Fibroblast of villous mesenchyme (primary cell): ENCODE measurements around the gene SNRPF. TPM values are rescaled to one million over a fixed set of nuclear protein-coding genes. Genes with fewer than 3 reads are reported as not detected.
A peak's percentile ranks its signal among the peaks of the same experiment; 100 is the strongest.
"Not testable (repeated sequence)": the region's sequence is repeated elsewhere in the genome, so short reads cannot be mapped to it uniquely, and the experiment has no call there.

ENCODE experiments used
- DNase-seq: peaks from one replicate; pipeline ENCODE4 v3.0.0-alpha.2; 2010; ENCODE audit warnings: low read depth
- H3K4me3 ChIP-seq: 2 replicates; pipeline ENCODE4 v1.5.1; 2011; ENCODE audit warnings: low read depth, mild to moderate bottlenecking, low read length
- total RNA-seq: library from RNA; depleted of rRNA; stranded (reverse); fragments of >200 nt; gene quantifications from 2 replicates; pipeline ENCODE4 v1.2.3, GENCODE V29; 2012
- TF ChIP-seq, protein P1 (sequence below): IDR thresholded peaks from 2 replicates; pipeline ENCODE4 v1.5.1; 2012; ENCODE audit warnings: low read depth, mild to moderate bottlenecking, low read length; ENCODE audit not compliant: insufficient read depth

SNRPF gene
- total RNA-seq, 1 donor, result 13.4 TPM

DNA sequence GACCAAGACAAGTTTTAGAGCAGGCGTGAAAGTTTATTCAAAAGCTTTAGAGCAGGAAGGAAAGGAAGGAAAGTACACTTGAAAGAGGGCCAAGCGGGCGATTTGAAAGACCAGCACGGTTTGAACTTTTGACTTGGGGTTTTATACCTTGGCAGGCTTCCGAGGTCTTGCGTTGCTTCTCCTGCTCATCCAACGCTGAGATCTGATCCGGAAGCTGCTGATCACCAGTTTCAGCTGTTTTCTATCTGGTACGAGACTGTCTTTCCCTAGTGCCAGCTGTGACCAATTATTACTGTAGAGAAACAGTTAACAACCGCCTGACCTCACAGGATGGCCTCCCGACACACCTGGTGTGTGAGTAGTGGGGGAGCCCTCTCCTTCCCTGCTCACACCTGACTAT lies 20.6 kb upstream of the SNRPF start:
- TF ChIP-seq, protein P1, sequence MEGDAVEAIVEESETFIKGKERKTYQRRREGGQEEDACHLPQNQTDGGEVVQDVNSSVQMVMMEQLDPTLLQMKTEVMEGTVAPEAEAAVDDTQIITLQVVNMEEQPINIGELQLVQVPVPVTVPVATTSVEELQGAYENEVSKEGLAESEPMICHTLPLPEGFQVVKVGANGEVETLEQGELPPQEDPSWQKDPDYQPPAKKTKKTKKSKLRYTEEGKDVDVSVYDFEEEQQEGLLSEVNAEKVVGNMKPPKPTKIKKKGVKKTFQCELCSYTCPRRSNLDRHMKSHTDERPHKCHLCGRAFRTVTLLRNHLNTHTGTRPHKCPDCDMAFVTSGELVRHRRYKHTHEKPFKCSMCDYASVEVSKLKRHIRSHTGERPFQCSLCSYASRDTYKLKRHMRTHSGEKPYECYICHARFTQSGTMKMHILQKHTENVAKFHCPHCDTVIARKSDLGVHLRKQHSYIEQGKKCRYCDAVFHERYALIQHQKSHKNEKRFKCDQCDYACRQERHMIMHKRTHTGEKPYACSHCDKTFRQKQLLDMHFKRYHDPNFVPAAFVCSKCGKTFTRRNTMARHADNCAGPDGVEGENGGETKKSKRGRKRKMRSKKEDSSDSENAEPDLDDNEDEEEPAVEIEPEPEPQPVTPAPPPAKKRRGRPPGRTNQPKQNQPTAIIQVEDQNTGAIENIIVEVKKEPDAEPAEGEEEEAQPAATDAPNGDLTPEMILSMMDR, result no peak
- DNase-seq, result peak; percentile 59
- H3K4me3 ChIP-seq, result no peak overlapping the region

DNA sequence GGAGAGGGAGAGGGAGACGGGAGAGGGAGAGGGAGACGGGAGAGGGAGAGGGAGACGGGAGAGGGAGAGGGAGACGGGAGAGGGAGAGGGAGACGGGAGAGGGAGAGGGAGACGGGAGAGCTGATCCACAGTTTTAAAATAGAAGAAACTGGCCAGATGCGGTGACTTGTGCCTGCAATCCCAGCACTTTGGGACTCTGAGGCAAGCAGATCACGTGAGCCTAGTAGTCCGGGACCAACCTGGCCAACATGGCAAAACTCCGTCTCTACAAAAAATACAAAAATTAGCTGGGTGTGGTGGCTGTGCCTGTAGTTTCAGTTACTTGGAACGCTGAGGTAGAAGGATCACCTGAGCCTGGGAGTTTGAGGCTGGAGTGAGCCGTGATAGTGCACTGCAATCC lies 16.3 kb upstream of the SNRPF start:
- H3K4me3 ChIP-seq, DNase-seq: not testable (repeated sequence)

- peak; percentile 22 for DNase-seq
- H3K4me3 ChIP-seq, result no peak overlapping the region
- TF ChIP-seq, protein P1, result peak; percentile 15
Measured at GRCh38 chr12:95848575-95849388, 10.0 kb upstream of the SNRPF start.

DNA sequence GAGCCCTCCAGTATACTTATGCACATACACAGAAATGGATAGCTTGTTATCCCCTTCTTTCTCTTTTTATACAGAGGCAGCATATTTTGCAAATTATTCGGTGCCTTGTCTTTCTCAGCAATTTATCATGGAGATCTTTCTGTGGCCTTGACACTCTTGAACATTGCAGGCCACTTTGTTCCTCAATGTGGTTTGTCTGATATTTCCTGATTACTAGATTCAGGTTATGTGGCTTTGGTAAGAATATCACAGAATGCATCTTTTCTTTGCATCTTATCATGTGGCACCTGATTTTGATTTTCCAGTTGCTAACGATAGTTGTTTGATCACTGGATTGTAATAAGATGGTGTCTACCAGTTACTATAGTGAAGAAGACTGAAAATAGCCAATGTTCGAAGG lies 7.1 kb upstream of the SNRPF start:
- TF ChIP-seq, protein P1, result no peak
- DNase-seq, result no peak
- no peak overlapping the region for H3K4me3 ChIP-seq

DNA sequence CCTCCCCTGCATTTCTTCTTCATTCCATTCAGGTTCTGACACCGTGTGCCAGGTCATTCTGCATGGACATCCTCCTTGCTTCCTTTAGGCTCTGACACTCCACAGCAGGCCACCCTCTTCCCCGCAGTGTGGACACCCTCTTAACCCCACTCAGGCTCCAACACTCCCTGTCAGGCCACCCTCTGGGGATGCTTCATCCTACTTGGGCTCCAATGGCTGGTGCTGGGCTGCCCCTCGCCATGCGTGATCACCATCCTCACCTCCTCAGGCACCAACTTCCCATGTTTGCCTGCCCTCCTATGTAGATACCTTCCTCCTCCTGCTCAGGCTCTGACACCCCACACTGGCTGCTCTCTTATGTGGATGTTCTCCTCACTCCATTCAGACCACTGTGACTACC lies 6.6 kb upstream of the SNRPF start:
- no peak overlapping the region for H3K4me3 ChIP-seq
- DNase-seq, result no peak
- TF ChIP-seq, protein P1, result no peak

DNA sequence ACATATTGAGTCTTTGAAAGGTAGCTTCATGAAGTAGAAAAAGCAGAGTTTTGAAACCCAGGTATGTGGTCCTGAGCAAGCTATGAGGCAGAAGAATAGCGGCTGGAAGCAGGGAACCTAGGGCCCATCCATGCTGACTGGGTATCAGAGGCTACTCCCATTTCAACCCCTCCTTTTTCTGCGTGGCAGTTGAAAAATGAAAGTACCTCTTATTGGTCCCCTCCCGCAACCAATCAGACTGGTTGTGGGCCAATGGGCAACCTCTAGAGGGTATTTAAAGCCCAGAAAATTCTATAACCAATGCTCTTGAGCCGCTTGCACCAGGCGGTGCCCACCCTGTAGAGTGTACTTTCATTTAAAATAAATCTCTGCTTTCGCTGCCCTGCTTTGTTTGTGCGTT lies 1.6 kb upstream of the SNRPF start:
- TF ChIP-seq, protein P1, result no peak
- no peak overlapping the region for H3K4me3 ChIP-seq
- DNase-seq, result no peak

DNA sequence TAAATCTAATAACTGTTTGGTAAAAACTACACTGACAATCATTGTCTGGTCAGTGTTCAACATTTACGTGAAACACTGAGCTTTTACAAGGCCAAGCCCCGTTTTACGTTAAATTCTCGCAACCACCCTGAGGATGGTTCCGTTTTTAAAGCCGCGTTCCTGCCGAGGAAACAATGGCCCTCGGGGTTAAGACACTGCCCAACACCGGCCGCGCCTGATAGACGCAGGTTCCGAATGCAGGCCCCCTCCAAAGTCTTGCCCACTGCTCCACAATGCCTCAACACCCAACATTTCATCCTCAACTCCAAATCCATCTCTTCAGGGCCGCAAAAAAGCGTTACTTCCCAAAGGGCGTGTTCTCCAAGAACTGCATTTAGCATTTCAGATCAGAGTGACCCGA lies 953 bp upstream of the SNRPF start:
- TF ChIP-seq, protein P1, result no peak
- DNase-seq, result no peak
- H3K4me3 ChIP-seq, result no peak overlapping the region
